ENCODE data around the gene NDOR1. TPM values are rescaled to one million over a fixed set of nuclear protein-coding genes. Genes with fewer than 3 reads are reported as not detected.

Gene NDOR1
- total and polyA plus RNA-seq, 2 of the 8 experiments (the other 6 are each of a cell fraction or from before 2014, with no cell fraction given): 25.7 to 32.3 TPM

DNA sequence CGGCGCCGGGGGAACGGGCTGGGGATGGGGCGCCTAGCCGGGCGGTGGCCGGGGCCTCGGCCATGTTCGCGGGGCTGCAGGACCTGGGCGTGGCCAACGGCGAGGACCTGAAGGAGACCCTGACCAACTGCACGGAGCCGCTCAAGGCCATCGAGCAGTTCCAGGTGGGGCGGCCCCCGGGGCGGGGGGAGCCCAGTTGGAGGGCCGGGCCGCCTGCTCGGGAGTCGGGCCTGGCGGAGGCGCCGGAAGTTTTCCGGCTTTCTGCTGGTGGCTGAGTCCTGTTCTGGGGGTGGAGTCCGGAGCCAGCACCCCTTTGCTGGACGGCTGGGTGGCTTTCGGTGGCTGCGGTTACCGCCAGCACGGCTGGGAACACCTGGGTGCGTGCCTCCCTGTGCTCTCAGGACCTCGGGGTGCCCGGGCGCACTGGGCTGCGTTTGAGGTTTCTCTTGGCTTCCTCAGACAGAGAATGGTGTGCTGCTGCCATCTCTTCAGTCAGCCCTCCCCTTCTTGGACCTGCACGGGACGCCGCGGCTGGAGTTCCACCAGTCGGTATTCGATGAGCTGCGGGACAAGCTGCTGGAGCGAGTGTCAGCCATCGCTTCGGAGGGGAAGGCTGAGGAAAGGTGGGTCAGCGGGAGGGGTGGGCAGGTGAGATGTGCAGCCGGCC lies 50.1 kb downstream of the NDOR1 start (continued):
- TF ChIP-seq SAP30 (IDR thresholded peaks at IDR 0.05; ENCODE audit: insufficient read depth, insufficient replicate concordance, low read length): peak; percentile 43
- no peak for TF ChIP-seq TAF7 (optimal IDR thresholded peaks at IDR 0.05; ENCODE audit: borderline replicate concordance, low read depth, low read length)
- TF ChIP-seq EP300 (IDR thresholded peaks at IDR 0.05; ENCODE audit: borderline replicate concordance in 1 of 2, low read depth in 2 of 2, low read length in 2 of 2): no peak
- TF ChIP-seq BRCA1 (IDR thresholded peaks at IDR 0.05; ENCODE audit: low read depth, low read length): no peak
- TF ChIP-seq SP1 (IDR thresholded peaks at IDR 0.05; ENCODE audit: low read depth, low read length): no peak
- no peak for TF ChIP-seq CBX8 (IDR thresholded peaks at IDR 0.05; ENCODE audit: borderline replicate concordance, low read depth, low read length)
- TF ChIP-seq NRF1 (IDR thresholded peaks at IDR 0.05; ENCODE audit: low read depth, low read length): no peak
- TF ChIP-seq YY1 (IDR thresholded peaks at IDR 0.05; ENCODE audit: low read depth, low read length): 0 out of 2 replicates have a peak, but pooled peaks have one; percentile 66
- no peak for TF ChIP-seq TAF1 (IDR thresholded peaks at IDR 0.05; ENCODE audit: low read depth, low read length)
- TF ChIP-seq SIX5 (IDR thresholded peaks at IDR 0.05; ENCODE audit: low read depth, low read length): no peak
- TF ChIP-seq, protein P1, sequence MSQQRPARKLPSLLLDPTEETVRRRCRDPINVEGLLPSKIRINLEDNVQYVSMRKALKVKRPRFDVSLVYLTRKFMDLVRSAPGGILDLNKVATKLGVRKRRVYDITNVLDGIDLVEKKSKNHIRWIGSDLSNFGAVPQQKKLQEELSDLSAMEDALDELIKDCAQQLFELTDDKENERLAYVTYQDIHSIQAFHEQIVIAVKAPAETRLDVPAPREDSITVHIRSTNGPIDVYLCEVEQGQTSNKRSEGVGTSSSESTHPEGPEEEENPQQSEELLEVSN (IDR thresholded peaks at IDR 0.05): no peak
- TF ChIP-seq, protein P2, sequence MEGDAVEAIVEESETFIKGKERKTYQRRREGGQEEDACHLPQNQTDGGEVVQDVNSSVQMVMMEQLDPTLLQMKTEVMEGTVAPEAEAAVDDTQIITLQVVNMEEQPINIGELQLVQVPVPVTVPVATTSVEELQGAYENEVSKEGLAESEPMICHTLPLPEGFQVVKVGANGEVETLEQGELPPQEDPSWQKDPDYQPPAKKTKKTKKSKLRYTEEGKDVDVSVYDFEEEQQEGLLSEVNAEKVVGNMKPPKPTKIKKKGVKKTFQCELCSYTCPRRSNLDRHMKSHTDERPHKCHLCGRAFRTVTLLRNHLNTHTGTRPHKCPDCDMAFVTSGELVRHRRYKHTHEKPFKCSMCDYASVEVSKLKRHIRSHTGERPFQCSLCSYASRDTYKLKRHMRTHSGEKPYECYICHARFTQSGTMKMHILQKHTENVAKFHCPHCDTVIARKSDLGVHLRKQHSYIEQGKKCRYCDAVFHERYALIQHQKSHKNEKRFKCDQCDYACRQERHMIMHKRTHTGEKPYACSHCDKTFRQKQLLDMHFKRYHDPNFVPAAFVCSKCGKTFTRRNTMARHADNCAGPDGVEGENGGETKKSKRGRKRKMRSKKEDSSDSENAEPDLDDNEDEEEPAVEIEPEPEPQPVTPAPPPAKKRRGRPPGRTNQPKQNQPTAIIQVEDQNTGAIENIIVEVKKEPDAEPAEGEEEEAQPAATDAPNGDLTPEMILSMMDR (IDR thresholded peaks at IDR 0.05; ENCODE audit: control extremely low read depth in 1 of 3, insufficient read depth in 1 of 3, low read depth in 1 of 3, low read length in 3 of 3): no peak
- no peak for TF ChIP-seq ZNF274 (IDR thresholded peaks at IDR 0.05; ENCODE audit: borderline replicate concordance, extremely low read depth, low read length)
- no peak for TF ChIP-seq JUN (IDR thresholded peaks at IDR 0.05; ENCODE audit: low read depth, low read length)
- no peak for TF ChIP-seq POLR2AphosphoS5 (IDR thresholded peaks at IDR 0.05; ENCODE audit: low read depth, low read length)
- no peak for TF ChIP-seq CHD2 (IDR thresholded peaks at IDR 0.05; ENCODE audit: low read length)
- TF ChIP-seq SUZ12 (IDR thresholded peaks at IDR 0.05; ENCODE audit: low read length): no peak

Data from H1 (cell line).